T-helper 17 cell (primary cell): ENCODE data around the gene ARMC2. TPM values are rescaled to one million over a fixed set of nuclear protein-coding genes. Genes with fewer than 3 reads are reported as not detected.
"Not testable (repeated sequence)": the region's sequence is repeated elsewhere in the genome, so short reads cannot be mapped to it uniquely, and the experiment has no call there.

ENCODE experiments used
- ATAC-seq: fragments of 150-1000 bp; cut with Tn5 transposase; 2 replicates; pipeline ENCODE4 v1.10.0; 2021; ENCODE audit warnings: mild to moderate bottlenecking, moderate library complexity
- DNase-seq, 3 donors: peaks; one replicate each; pipeline versions ENCODE4 v3.0.0 to v3.0.0-alpha.2; 2020 to 2021
- H3K9me3 ChIP-seq: one replicate; pipeline ENCODE4 v1.7.0; 2013; ENCODE audit warnings: low read length, mild to moderate bottlenecking; ENCODE audit not compliant: control insufficient read depth, poor library complexity, severe bottlenecking
- H3K27ac Mint-ChIP-seq: one replicate; pipeline ENCODE4 v1.8.0; 2022; ENCODE audit warnings: mild to moderate bottlenecking, moderate library complexity, mixed read lengths
- H3K27me3 Mint-ChIP-seq: one replicate; pipeline ENCODE4 v1.8.0; 2022; ENCODE audit warnings: mixed read lengths
- H3K36me3 Mint-ChIP-seq: one replicate; pipeline ENCODE4 v1.8.0; 2022; ENCODE audit warnings: low read depth, mixed read lengths
- H3K4me1 Mint-ChIP-seq: one replicate; pipeline ENCODE4 v1.8.0; 2022; ENCODE audit warnings: mild to moderate bottlenecking, mixed read lengths
- H3K4me3 Mint-ChIP-seq: one replicate; pipeline ENCODE4 v1.8.0; 2022; ENCODE audit warnings: mild to moderate bottlenecking, moderate library complexity, mixed read lengths
- total RNA-seq, 4 donors: library from RNA in 2 of 4; stranded (reverse) in 2 of 4; gene quantifications; one replicate each; pipeline ENCODE4 v1.2.3 and lab custom pipeline; 2022 to 2026

The ARMC2 gene
- total RNA-seq, 2 donors from 2014 or later = 6.9 to 8.7 TPM

GRCh38 chr6:108839083-108839642 is 9.1 kb upstream of the ARMC2 start:
- DNase-seq (no peak), ATAC-seq (no peak)
- no peak overlapping the region for H3K4me3 Mint-ChIP-seq
- H3K4me1 Mint-ChIP-seq = peaks cover 15% of the 10 kb centered on the region
- H3K9me3 ChIP-seq = no peaks in the 10 kb centered on the region
- H3K36me3 Mint-ChIP-seq = no peaks in the 10 kb centered on the region
- no peak overlapping the region for H3K27ac Mint-ChIP-seq
- peaks cover 8% of the 10 kb centered on the region for H3K27me3 Mint-ChIP-seq

DNA sequence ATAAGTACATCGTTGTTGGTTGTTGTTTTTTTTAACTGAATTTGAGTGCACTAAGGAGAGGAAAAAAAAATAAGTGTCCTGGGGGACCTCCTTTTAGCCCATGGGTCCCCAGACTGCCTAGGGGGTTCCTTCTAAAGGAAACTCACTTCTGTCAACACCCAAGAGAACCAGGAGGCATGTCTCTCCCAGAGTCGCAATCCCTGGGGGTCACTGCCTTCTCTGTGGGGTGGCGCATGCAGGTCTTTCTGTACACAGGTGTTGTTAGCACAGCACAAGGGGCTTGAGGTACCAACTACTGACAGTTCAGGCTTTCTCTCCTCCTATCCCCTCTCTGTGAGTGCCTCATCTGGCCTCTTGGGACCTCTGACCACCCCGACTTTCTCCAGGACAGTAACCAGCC is 7.3 kb upstream of the ARMC2 start:
- H3K36me3 Mint-ChIP-seq = no peaks in the 10 kb centered on the region
- H3K4me3 Mint-ChIP-seq = no peak overlapping the region
- peaks cover 8% of the 10 kb centered on the region for H3K27me3 Mint-ChIP-seq
- DNase-seq = no peak
- no peaks in the 10 kb centered on the region for H3K9me3 ChIP-seq
- no peak overlapping the region for H3K27ac Mint-ChIP-seq
- H3K4me1 Mint-ChIP-seq = peaks cover 8% of the 10 kb centered on the region
- no peak for ATAC-seq

DNA sequence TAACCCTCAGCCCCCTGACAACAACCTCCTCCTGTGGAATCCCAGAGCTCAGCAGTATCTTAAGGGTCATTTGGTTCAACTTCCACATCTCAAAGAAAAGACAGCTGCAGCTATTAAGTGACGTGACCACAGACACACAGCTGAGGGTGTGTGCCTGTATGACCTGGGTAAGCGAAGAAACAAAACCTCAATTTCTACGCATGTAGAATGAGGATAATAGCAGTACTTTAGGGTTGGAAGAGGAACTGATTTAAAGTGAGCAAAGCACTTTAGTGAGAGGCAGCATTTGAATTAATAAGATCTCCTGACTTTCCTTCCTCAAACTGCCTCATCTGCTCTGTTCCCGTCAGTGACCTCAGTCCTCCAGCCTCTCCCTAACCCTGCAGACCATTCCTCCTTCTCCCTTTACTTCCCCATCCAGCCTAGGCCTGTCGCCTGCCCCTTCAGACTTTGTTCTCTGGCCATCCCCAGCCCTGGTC is 6.8 kb upstream of the ARMC2 start:
- H3K27ac Mint-ChIP-seq = no peak overlapping the region
- peaks cover 8% of the 10 kb centered on the region for H3K4me1 Mint-ChIP-seq
- ATAC-seq = no peak
- no peaks in the 10 kb centered on the region for H3K36me3 Mint-ChIP-seq
- no peaks in the 10 kb centered on the region for H3K9me3 ChIP-seq
- no peak for DNase-seq
- H3K27me3 Mint-ChIP-seq = peaks cover 8% of the 10 kb centered on the region
- no peak overlapping the region for H3K4me3 Mint-ChIP-seq

DNA sequence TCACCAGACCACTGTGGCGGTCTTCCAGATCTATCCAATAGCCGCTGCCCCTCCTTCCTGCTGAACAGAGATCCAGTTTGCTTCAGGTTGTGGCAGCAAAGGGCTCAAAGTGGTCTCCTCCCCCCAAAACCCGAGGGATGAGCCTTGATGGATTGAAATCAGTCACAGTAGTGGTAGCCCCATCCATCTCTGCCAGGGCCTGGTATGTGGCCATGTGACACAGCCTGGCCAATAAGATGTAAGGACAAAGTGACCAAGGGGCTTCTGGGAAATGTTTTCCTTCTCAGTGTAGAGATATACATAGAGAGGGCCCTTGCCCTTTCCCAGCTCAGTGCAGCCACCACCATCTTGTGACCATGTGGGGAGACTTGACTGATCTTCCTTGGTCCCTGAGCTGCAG is 4.1 kb upstream of the ARMC2 start:
- DNase-seq (no peak), ATAC-seq (no peak)
- Mint-ChIP-seq H3K27me3 (peaks cover 8% of the 10 kb centered on the region), H3K36me3 (no peaks in the 10 kb centered on the region), H3K27ac (no peak overlapping the region), H3K4me1 (peaks cover 6% of the 10 kb centered on the region), H3K4me3 (no peak overlapping the region)
- H3K9me3 ChIP-seq = no peaks in the 10 kb centered on the region

DNA sequence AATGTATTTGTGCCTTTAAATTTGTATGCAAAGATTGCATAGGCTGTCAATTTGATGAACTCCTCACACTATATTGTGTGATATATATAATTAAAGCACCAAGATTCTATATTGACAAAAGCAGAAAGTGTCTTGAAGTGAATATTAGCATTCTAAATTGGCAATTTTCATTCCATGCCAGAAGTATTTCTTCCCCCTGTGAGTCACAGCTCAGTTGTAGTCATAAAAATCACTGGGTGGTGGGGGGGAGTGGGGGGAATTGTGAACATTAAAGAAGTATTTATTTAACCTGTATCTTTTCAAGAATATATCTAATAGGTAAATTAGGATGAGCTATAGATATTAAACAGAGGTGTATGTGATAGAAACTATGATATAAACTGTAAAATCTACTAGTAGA is 3.1 kb upstream of the ARMC2 start:
- ATAC-seq = no peak
- no peaks in the 10 kb centered on the region for H3K9me3 ChIP-seq
- H3K27ac Mint-ChIP-seq = no peak overlapping the region
- peaks cover 7% of the 10 kb centered on the region for H3K4me1 Mint-ChIP-seq
- H3K36me3 Mint-ChIP-seq = no peaks in the 10 kb centered on the region
- peaks cover 8% of the 10 kb centered on the region for H3K27me3 Mint-ChIP-seq
- no peak for DNase-seq
- no peak overlapping the region for H3K4me3 Mint-ChIP-seq

- Mint-ChIP-seq H3K4me3 (no peak overlapping the region), H3K36me3 (no peaks in the 10 kb centered on the region), H3K27ac (no peak overlapping the region), H3K4me1 (peaks cover 14% of the 10 kb centered on the region), H3K27me3 (peaks cover 8% of the 10 kb centered on the region)
- DNase-seq (no peak), ATAC-seq (no peak)
- H3K9me3 ChIP-seq = no peaks in the 10 kb centered on the region
Observed at GRCh38 chr6:108846101-108846500, 2.1 kb upstream of the ARMC2 start.

GRCh38 chr6:108846628-108847027 is 1.6 kb upstream of the ARMC2 start:
- no peaks in the 10 kb centered on the region for H3K9me3 ChIP-seq
- Mint-ChIP-seq H3K36me3 (no peaks in the 10 kb centered on the region), H3K27ac (no peak overlapping the region), H3K4me3 (no peak overlapping the region), H3K27me3 (peaks cover 5% of the 10 kb centered on the region), H3K4me1 (peaks cover 16% of the 10 kb centered on the region)
- DNase-seq (no peak), ATAC-seq (no peak)

- no peaks in the 10 kb centered on the region for H3K36me3 Mint-ChIP-seq
- peaks cover 16% of the 10 kb centered on the region for H3K4me1 Mint-ChIP-seq
- H3K4me3 Mint-ChIP-seq = peak overlapping the region; percentile 89
- H3K27ac Mint-ChIP-seq = peak overlapping the region; percentile 79
- H3K27me3 Mint-ChIP-seq = no peaks in the 10 kb centered on the region
- H3K9me3 ChIP-seq = no peaks in the 10 kb centered on the region
- ATAC-seq (no peak), DNase-seq (no peak)
Observed at GRCh38 chr6:108847738-108848115, 495 bp upstream of the ARMC2 start.

GRCh38 chr6:108850669-108851465 is 2.6 kb downstream of the ARMC2 start:
- DNase-seq (no peak), ATAC-seq (no peak)
- Mint-ChIP-seq H3K27me3 (no peaks in the 10 kb centered on the region), H3K4me1 (peaks cover 21% of the 10 kb centered on the region), H3K27ac (peak overlapping the region; percentile 65), H3K4me3 (no peak overlapping the region), H3K36me3 (peaks cover 6% of the 10 kb centered on the region)
- no peaks in the 10 kb centered on the region for H3K9me3 ChIP-seq

DNA sequence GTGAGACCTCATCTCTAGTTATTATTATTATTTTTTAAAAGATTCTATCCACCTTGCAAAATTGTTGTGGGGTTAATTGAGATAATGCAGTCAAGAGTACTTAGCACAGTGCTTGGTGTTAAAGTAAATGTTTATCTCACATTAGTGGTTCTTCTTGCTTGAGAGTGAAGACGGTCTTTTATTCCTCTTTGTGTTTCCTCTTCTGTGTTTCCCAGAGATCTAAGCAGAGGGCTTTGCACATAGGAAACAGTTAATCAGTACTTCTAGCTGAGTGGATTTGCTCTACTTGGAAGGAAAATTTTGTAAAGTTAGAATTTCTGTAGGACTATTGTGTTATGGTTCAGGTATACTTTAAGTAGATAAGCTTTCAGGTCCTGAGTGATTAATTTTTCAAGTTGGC is 3.5 kb downstream of the ARMC2 start:
- H3K4me3 Mint-ChIP-seq = no peak overlapping the region
- peaks cover 21% of the 10 kb centered on the region for H3K4me1 Mint-ChIP-seq
- H3K9me3 ChIP-seq = no peaks in the 10 kb centered on the region
- no peak for DNase-seq
- peaks cover 8% of the 10 kb centered on the region for H3K36me3 Mint-ChIP-seq
- H3K27me3 Mint-ChIP-seq = no peaks in the 10 kb centered on the region
- no peak overlapping the region for H3K27ac Mint-ChIP-seq
- no peak for ATAC-seq

- Mint-ChIP-seq H3K4me1 (peaks cover 17% of the 10 kb centered on the region), H3K27ac (no peak overlapping the region), H3K4me3 (no peak overlapping the region), H3K36me3 (peaks cover 12% of the 10 kb centered on the region), H3K27me3 (no peaks in the 10 kb centered on the region)
- ATAC-seq = no peak
- no peaks in the 10 kb centered on the region for H3K9me3 ChIP-seq
- no peak for DNase-seq
Observed at GRCh38 chr6:108853077-108853476, 4.9 kb downstream of the ARMC2 start.

- DNase-seq (no peak), ATAC-seq (no peak)
- H3K36me3 Mint-ChIP-seq = peaks cover 14% of the 10 kb centered on the region
- H3K27me3 Mint-ChIP-seq = no peaks in the 10 kb centered on the region
- no peaks in the 10 kb centered on the region for H3K9me3 ChIP-seq
- no peak overlapping the region for H3K27ac Mint-ChIP-seq
- peaks cover 13% of the 10 kb centered on the region for H3K4me1 Mint-ChIP-seq
- H3K4me3 Mint-ChIP-seq = no peak overlapping the region
Observed at GRCh38 chr6:108862479-108863191, 14.4 kb downstream of the ARMC2 start.

- not testable (repeated sequence) for H3K4me1 Mint-ChIP-seq, DNase-seq, H3K9me3 ChIP-seq, H3K27ac Mint-ChIP-seq, H3K27me3 Mint-ChIP-seq, H3K36me3 Mint-ChIP-seq, H3K4me3 Mint-ChIP-seq, ATAC-seq
Observed at GRCh38 chr6:108865751-108866286, 17.6 kb downstream of the ARMC2 start.
